ENCODE measurements around the gene NAPA. TPM values are rescaled to one million over a fixed set of nuclear protein-coding genes. Genes with fewer than 3 reads are reported as not detected.
A peak's percentile ranks its signal among the peaks of the same experiment; 100 is the strongest.

Gene NAPA
- total and polyA plus RNA-seq, 8 donors, result 106 to 131 (median 119) TPM

DNA sequence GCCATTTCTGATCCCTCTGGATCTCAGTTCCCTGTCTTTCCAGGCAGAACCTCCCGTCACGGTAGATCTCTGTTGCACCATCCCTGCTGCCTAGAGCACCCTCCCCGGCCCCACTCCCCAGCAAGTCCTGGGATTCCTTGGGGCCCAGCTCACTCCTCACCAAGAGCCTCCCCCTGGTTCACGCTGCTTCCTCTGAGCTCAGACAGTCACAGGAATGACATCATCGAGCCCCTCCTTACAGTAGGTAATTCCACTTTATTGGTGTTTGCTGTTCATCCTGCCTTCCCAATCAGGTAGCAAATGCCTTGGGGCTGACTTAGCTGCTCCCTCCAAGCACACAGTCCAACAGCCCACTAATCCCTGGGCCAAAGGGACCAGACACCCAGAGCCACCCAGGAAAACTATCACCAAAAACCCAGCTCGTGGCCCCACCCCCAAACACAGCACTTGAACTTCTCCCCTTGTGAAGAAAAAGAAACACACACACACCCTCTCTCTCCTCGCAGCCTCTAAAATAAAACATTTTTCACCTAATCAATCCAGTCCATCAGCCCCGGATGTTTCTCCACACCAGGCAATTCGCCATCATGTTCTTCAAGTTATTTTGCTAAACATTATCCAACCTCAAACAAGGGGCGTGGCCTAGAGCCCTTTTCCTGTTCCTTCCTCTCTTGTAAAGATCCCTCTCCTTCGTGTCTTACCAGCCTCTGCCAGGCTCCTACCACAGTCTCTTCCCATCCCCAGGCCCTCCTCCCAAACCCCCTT is 2.5 kb downstream of the NAPA start:
- H3K9me3 ChIP-seq, result no peaks in the 10 kb centered on the region
- peak overlapping the region; percentile 55 to 60 for H3K27ac ChIP-seq
- TF ChIP-seq, protein P1, sequence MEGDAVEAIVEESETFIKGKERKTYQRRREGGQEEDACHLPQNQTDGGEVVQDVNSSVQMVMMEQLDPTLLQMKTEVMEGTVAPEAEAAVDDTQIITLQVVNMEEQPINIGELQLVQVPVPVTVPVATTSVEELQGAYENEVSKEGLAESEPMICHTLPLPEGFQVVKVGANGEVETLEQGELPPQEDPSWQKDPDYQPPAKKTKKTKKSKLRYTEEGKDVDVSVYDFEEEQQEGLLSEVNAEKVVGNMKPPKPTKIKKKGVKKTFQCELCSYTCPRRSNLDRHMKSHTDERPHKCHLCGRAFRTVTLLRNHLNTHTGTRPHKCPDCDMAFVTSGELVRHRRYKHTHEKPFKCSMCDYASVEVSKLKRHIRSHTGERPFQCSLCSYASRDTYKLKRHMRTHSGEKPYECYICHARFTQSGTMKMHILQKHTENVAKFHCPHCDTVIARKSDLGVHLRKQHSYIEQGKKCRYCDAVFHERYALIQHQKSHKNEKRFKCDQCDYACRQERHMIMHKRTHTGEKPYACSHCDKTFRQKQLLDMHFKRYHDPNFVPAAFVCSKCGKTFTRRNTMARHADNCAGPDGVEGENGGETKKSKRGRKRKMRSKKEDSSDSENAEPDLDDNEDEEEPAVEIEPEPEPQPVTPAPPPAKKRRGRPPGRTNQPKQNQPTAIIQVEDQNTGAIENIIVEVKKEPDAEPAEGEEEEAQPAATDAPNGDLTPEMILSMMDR (IDR thresholded peaks at IDR 0.05), result no peak
- no peaks in the 10 kb centered on the region for H3K27me3 ChIP-seq
- ATAC-seq, result peak; percentile 1
- peak in 3 of 4 donors; percentile 44 to 81 (median 65) for DNase-seq
- peaks cover 32 to 78% of the 10 kb centered on the region in 2 donors for H3K4me1 ChIP-seq
- H3K36me3 ChIP-seq, result no peaks in the 10 kb centered on the region
- peak overlapping the region in 1 of 2 donors; percentile 98 for H3K4me3 ChIP-seq
- intact Hi-C loops (cut with DNase I), result loop anchor here in 1 of 2 donors (10.0 kb wide), 1 partner anchor 192 kb away; no protein-coding TSS in a partner anchor

GRCh38 chr19:47511681-47512080 is 3.2 kb downstream of the NAPA start:
- H3K4me3 ChIP-seq, result no peak overlapping the region
- H3K9me3 ChIP-seq, result no peaks in the 10 kb centered on the region
- intact Hi-C loops (cut with DNase I), result loop anchor here in 1 of 2 donors (10.0 kb wide), 1 partner anchor 193 kb away; no protein-coding TSS in a partner anchor
- DNase-seq, result peak in 1 of 4 donors; percentile 36
- TF ChIP-seq, protein P1 (IDR thresholded peaks at IDR 0.05), result no peak
- H3K4me1 ChIP-seq, result peaks cover 32 to 85% of the 10 kb centered on the region in 2 donors
- peaks cover 0 to under 1% of the 10 kb centered on the region in 2 donors for H3K36me3 ChIP-seq
- ATAC-seq, result no peak
- no peaks in the 10 kb centered on the region for H3K27me3 ChIP-seq
- peak overlapping the region; percentile 55 to 60 for H3K27ac ChIP-seq

- Histone ChIP-seq H3K27me3 (no peaks in the 10 kb centered on the region), H3K4me3 (no peak overlapping the region), H3K36me3 (peaks cover 0 to 6% of the 10 kb centered on the region in 2 donors), H3K27ac (peak overlapping the region in 1 of 2 donors; percentile 55), H3K9me3 (no peaks in the 10 kb centered on the region), H3K4me1 (peaks cover 32 to 81% of the 10 kb centered on the region in 2 donors)
- ATAC-seq (no peak), DNase-seq (peak in 1 of 4 donors; percentile 60)
- intact Hi-C loops (cut with DNase I), result loop anchor here in 1 of 2 donors (10.0 kb wide), 1 partner anchor 194 kb away; no protein-coding TSS in a partner anchor
- TF ChIP-seq, protein P1 (IDR thresholded peaks at IDR 0.05), result no peak
These were observed 3.7 kb downstream of the NAPA start for GRCh38 chr19:47511128-47511517.

GRCh38 chr19:47510516-47511127 is 4.2 kb downstream of the NAPA start:
- ATAC-seq (no peak), DNase-seq (peak in 1 of 4 donors; percentile 33)
- Histone ChIP-seq H3K4me3 (no peak overlapping the region), H3K36me3 (peaks cover 0 to 11% of the 10 kb centered on the region in 2 donors), H3K27ac (no peak overlapping the region), H3K9me3 (no peaks in the 10 kb centered on the region), H3K27me3 (no peaks in the 10 kb centered on the region), H3K4me1 (peaks cover 32 to 76% of the 10 kb centered on the region in 2 donors)
- TF ChIP-seq, protein P1 (IDR thresholded peaks at IDR 0.05), result no peak
- intact Hi-C loops (cut with DNase I), result loop anchor here in 1 of 2 donors (10.0 kb wide), 1 partner anchor 194 kb away; no protein-coding TSS in a partner anchor

- Histone ChIP-seq H3K9me3 (no peaks in the 10 kb centered on the region), H3K27me3 (no peaks in the 10 kb centered on the region), H3K4me1 (peaks cover 32 to 76% of the 10 kb centered on the region in 2 donors), H3K36me3 (peaks cover 0 to 18% of the 10 kb centered on the region in 2 donors), H3K4me3 (no peak overlapping the region), H3K27ac (no peak overlapping the region)
- DNase-seq (peak in 1 of 4 donors; percentile 48), ATAC-seq (no peak)
- TF ChIP-seq, protein P1 (IDR thresholded peaks at IDR 0.05), result no peak
- intact Hi-C loops (cut with DNase I), result loop anchor here in 1 of 2 donors (10.0 kb wide), 1 partner anchor 195 kb away; no protein-coding TSS in a partner anchor
These were observed 4.9 kb downstream of the NAPA start for GRCh38 chr19:47509973-47510372.

Measured in left lung (tissue), 10 donors.